GM08714 (cell line): ENCODE measurements around the gene PKNOX1.
"Not testable (repeated sequence)": the region's sequence is repeated elsewhere in the genome, so short reads cannot be mapped to it uniquely, and the experiment has no call there.

Experiments
- H3K4me3 ChIP-seq: fragments of 200-500 bp; sonication (Bioruptor generic); 2 replicates; pipeline ENCODE4 v1.5.1; 2014; ENCODE audit warnings: mild to moderate bottlenecking, low read length, inconsistent platforms
- ZNF274 ChIP-seq: IDR thresholded peaks from 2 replicates; pipeline ENCODE4 v1.6.1; 2012; ENCODE audit warnings: mild to moderate bottlenecking, low read depth, low read length

Gene PKNOX1

DNA sequence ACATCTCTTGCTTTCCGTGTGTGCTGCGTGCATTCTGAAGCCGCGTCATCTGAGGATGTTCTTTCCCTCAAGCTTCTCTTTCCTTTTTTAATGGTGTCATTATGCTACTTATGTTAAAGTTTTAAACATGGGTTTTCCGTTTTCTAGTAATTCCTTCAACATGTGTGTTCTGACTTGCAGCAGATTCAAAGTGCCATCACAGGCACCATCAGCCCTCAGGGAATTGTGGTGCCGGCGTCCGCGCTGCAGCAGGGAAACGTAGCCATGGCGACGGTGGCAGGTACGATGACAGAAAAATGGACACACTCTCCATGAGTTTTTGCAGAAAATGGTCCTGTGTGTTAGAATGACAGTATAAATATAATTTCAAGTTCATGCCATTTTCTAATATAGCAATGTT, 42.4 kb downstream of the PKNOX1 start:
- H3K4me3 ChIP-seq: no peak overlapping the region
- no peak for TF ChIP-seq ZNF274

GRCh38 chr21:43018519-43018918, 44.2 kb downstream of the PKNOX1 start:
- no peak for TF ChIP-seq ZNF274
- H3K4me3 ChIP-seq: no peak overlapping the region

DNA sequence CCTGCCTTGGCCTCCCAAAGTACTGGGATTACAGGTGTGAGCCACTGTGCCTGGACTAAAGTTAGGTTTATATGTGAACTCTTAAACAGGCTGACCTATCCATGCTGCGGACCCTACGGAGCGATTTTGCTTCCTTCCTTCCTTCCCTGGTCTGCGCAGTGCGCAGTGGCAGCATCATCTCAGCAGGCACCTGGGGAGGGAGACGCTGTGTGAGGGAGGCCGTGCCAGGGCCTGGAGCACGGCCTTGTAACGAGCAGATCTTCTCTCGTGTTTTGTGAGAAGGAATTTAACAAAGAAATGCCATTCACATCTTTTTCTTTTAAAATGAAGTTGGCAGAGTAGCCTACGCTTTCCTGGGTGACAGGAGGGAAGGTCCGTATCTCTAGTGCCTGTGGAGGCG, 45.8 kb downstream of the PKNOX1 start:
- no peak overlapping the region for H3K4me3 ChIP-seq
- no peak for TF ChIP-seq ZNF274

DNA sequence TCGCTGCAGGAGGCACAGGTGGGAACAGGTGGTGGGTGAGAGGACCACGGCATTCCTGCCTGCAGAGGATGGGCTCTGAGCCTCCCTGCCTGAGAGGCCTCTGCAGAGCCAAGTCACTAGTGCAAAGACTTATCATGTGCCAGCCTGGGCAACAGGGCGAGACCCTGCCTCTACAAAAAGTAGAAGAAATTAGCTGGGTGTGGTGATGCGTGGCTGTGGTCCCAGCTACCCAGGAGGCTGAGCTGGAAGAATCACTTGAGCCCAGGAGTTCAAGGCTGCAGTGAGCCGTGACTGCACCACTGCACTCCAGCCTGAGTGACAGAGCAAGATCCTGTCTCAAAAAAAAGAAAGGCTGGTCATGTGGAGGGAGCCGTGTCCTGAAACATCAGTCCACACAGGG, 46.4 kb downstream of the PKNOX1 start:
- TF ChIP-seq ZNF274: no peak
- H3K4me3 ChIP-seq: no peak overlapping the region

GRCh38 chr21:43021191-43021590, 46.8 kb downstream of the PKNOX1 start:
- TF ChIP-seq ZNF274: no peak
- H3K4me3 ChIP-seq: no peak overlapping the region

DNA sequence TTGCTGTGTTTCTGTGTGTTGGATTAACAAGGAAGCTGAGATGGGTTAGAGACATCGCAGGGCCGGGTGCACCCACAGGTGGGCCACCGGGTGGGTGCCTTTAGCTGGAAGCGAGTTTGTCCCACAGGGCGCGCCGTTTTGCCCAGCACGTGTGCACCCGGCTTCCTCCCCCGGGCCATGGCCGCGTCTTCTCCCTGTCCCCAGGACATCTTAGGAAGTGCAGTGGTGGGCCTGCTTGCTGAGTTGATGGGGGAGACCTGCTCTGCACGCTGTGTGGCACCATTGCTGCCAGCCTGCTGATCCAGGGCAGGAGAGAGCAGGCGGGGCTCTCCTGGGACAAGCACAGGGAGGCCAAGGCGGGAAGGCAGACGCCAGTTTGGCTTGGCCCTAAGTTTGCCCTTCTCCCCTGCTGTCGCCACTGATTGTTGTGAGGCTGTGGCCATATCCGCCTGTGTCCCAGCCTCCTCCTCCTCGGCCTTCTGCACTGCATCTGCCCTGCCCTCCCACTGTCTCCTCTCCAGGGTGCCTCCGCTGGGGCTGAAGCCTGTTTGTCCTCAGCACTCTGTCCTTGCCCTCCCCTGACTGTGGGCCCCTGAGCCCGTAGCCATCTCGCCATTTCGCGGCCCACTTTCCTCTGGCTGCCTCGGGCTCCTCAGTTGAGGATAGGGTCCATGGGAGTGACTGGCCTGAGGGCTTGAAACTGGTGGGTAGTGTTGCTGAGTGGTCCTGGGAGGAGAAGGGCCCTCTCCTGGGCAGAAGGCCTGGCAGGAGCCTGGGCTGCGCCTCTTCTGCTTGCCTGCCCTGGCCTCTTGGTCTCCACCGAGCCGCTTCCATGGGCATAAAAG, 47.6 kb downstream of the PKNOX1 start:
- TF ChIP-seq ZNF274: no peak
- H3K4me3 ChIP-seq: no peak overlapping the region

GRCh38 chr21:43023175-43023574, 48.8 kb downstream of the PKNOX1 start:
- no peak for TF ChIP-seq ZNF274
- no peak overlapping the region for H3K4me3 ChIP-seq

DNA sequence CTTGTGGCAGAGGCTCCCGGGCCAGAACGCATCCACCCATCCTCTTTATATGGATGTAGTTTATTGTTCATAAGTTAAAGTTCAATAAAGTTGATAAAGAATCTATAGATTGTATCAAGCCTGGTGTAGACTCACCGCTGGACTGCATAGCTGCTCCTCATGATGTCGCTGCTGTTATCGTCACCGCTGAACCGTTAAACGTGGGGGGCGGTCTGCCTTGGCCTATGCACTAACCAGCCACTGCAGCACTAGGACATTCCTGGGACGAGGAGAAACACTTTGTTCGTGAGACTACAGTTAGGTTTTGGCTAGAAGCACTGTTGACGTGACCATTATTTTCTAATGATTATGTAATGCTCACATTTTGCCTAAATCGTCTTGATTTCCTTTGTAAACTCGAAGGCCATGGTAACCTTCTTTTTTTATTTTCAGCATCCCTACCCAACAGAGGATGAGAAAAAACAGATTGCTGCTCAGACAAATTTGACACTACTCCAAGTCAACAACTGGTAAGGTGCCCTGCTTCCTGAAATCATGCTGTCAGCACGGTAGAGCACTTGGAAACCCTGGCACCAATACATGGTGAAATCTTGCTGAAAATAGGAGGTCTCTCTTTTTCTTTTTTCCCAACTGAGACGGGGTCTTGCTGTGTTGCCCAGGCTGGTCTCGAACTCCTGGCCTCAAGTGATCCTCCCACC, 50.2 kb downstream of the PKNOX1 start:
- no peak for TF ChIP-seq ZNF274
- no peak overlapping the region for H3K4me3 ChIP-seq

- H3K4me3 ChIP-seq: no peak overlapping the region
- no peak for TF ChIP-seq ZNF274
These were observed 51.3 kb downstream of the PKNOX1 start for GRCh38 chr21:43025636-43026180.

DNA sequence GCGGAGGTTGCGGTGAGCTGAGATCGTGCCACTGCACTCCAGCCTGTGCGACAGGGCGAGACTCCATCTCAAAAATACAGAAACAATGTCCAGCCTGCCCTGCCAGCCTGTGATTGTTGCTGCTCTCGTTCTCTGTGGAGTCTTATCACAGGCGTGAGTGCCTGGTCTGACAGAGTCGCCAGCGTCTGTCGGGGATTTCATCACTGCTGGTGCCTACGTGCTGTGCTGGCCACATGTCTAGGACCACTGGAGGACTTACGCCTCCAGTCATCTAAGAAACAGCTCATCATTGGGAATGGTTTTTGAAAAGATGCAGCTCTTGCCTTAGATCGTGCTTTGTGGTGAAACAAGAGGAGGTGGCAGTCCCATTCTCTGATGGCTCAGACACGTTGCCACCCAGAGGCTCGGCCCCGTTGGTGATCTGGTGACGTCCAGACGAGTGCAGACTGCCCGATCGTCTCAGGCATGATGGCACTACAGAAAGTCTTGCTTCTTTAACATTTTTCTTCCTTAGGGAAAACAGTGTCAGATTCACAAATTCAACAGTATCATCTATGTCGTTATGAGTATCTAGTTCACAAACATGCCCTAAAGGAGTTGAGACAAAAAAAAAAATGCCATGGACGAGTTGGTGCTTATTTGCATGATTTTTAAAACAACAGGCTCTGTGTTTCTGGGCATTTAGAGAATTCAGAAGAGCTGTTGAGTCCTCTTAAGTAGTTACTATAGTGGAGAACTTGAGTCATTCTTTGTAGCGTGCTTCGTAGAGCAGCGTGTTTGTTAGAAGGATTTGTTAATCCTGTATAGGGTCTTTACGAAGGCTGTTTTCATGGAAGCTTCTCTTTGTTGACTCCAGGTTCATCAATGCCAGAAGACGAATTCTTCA, 53.7 kb downstream of the PKNOX1 start:
- no peak for TF ChIP-seq ZNF274
- H3K4me3 ChIP-seq: no peak overlapping the region

DNA sequence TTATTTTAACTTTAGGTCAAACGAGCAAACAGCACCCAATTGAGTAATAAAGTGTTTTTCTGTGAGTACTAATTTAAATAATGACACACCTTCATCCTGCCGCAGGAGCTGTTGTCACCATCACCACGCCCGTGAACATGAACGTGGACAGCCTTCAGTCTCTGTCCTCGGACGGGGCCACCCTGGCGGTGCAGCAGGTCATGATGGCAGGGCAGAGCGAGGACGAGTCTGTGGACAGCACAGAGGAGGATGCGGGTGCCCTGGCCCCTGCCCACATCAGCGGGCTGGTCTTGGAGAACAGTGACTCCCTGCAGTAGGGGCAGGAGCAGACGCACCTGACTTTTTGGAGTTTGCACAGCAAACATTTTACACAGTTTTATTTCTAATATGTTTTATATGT, 55.4 kb downstream of the PKNOX1 start:
- TF ChIP-seq ZNF274: no peak
- H3K4me3 ChIP-seq: no peak overlapping the region

GRCh38 chr21:43031121-43031619, 56.8 kb downstream of the PKNOX1 start:
- TF ChIP-seq ZNF274: no peak
- no peak overlapping the region for H3K4me3 ChIP-seq

DNA sequence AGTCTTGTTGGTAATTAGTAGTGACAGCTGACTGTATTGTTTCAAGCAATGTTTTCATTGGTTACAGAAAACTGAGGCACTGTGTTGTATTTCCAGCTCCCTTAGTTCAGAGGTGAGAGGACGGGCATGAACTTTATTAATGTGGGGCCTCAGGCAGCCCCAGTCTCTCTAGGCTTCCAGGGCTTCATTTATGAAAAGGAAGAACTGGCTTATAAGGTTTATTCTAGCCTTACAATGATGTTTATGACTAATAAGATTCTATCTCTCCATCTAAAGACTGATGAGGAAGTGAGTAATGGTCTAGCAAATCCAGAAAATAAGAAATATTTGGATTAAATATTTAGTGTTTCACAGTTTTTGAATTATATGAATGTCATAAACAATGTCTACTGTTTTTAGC, 59.7 kb downstream of the PKNOX1 start:
- H3K4me3 ChIP-seq: no peak overlapping the region
- TF ChIP-seq ZNF274: no peak

- no peak overlapping the region for H3K4me3 ChIP-seq
- TF ChIP-seq ZNF274: no peak
These were observed 60.5 kb downstream of the PKNOX1 start for GRCh38 chr21:43034826-43035225.

DNA sequence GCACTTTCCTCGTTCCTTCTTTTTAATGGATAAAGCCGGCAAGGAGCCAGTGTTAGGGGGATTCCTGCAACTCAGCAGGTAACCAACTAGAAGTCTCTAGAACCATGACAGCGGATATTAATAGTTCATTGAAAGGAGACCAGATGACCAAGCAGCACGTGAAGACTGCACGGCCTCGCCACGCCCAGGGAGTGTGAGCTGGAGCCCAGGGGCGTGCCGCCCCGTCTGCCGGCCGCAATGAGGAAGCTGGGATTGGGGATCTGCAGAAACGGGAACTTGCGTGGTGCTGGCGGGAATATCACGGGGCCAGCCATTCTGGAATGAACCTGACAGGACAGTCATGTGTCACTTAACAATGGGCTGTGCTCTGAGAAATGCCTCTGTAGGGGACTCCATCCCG, 62.5 kb downstream of the PKNOX1 start:
- H3K4me3 ChIP-seq: not testable (repeated sequence)

DNA sequence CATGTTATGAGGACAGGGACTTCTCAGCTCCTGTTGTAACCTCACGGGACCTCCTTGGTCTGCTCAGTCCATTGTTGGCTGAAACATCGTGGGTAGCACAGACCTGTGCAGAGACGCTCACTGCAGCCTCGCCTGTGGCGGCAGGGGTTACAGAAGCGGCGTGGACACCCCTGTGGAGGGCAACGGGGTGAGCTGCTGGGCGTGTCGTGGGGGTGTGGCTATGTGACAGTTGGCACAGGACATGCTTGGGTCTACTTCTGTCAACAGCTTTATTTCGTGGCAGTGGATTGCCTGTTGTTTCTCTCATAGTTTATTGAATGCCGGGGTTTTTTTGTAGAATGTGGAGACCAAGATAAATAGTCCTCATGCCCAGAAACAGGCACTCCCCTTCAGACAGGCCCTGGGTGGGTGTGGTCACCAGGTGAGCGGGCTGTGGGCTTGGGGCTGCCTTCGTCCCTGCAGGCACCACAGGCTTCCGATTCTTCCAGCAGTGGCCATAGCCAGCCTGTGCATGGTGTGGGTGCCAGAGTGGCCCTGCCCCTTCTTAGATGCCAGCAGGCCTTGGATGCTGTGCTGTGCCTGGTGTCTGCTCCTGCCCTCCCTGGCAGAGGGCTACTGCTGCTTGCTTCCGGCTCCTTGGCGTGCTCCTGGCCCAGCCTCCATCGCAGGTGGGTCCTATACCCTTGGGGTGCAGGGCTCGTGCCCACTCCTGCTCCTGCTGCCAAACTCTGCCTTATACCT, 63.7 kb downstream of the PKNOX1 start:
- not testable (repeated sequence) for H3K4me3 ChIP-seq

GRCh38 chr21:43038659-43039044, 64.3 kb downstream of the PKNOX1 start:
- not testable (repeated sequence) for H3K4me3 ChIP-seq

- H3K4me3 ChIP-seq: not testable (repeated sequence)
These were observed 67.8 kb downstream of the PKNOX1 start for GRCh38 chr21:43042169-43042568.

DNA sequence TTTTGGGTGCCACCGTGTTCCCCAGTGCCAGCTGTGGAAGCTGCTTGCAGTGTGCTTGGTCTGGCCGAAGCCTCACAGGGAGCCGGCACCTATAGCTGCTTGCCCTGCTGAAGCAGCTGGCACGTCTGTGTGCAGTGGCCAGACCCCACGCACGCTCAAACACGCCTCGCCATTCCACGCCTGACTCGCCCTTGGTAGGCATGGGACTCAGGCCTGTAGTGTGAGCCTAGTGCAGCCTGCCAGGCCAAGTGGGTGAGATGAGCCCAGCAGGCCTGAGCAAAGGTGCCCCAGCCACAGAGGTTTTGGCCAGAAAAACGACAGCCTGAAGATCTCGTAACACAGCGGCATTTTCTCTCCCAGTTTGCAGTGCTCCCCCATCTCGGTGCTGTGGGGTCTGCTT, 68.9 kb downstream of the PKNOX1 start:
- not testable (repeated sequence) for H3K4me3 ChIP-seq
